CD14-positive monocyte (primary cell): Measurements from ENCODE around the gene CSNK2A3. TPM values are rescaled to one million over a fixed set of nuclear protein-coding genes. Genes with fewer than 3 reads are reported as not detected.

Source experiments
- DNase-seq, 3 donors: peaks; one replicate each; pipeline ENCODE4 v3.0.0-alpha.2; 2011 to 2022
- H2AFZ ChIP-seq: 2 replicates; pipeline ENCODE4 v1.6.0; 2012; ENCODE audit warnings: mild to moderate bottlenecking, low read depth, low read length, inconsistent platforms; ENCODE audit not compliant: insufficient read depth, poor library complexity, severe bottlenecking
- H3K27ac ChIP-seq, 2 donors: 1 replicate in 1 of 2; 2 replicates in 1 of 2; pipeline ENCODE4 v1.5.1; 2012 to 2013; ENCODE audit warnings: low read length in 2 of 2, control low read depth in 1 of 2, inconsistent platforms in 1 of 2, low read depth in 1 of 2, mild to moderate bottlenecking in 1 of 2
- H3K27me3 ChIP-seq, 2 donors: one replicate each; pipeline versions ENCODE4 v1.6.0 to v1.6.1; 2011 to 2013; ENCODE audit warnings: low read length in 2 of 2; ENCODE audit not compliant: control insufficient read depth in 2 of 2, insufficient read depth in 2 of 2
- H3K36me3 ChIP-seq, 2 donors: replicated peaks in 1 of 2; 1 replicate in 1 of 2; 2 replicates in 1 of 2; pipeline versions ENCODE4 v1.5.1 to v1.6.1; 2012 to 2013; ENCODE audit warnings: low read length in 2 of 2, control low read depth in 1 of 2, inconsistent platforms in 1 of 2, mild to moderate bottlenecking in 1 of 2; ENCODE audit not compliant: insufficient read depth in 2 of 2, control insufficient read depth in 1 of 2
- H3K4me1 ChIP-seq, 2 donors: 1 replicate in 1 of 2; 2 replicates in 1 of 2; pipeline versions ENCODE4 v1.5.1 to v1.6.1; 2012 to 2013; ENCODE audit warnings: low read length in 2 of 2, control low read depth in 1 of 2, inconsistent platforms in 1 of 2, mild to moderate bottlenecking in 1 of 2, moderate library complexity in 1 of 2; ENCODE audit not compliant: insufficient read depth in 2 of 2, control insufficient read depth in 1 of 2
- H3K4me2 ChIP-seq: replicated peaks from 2 replicates; pipeline ENCODE3; 2012; ENCODE audit warnings: low read length, moderate library complexity, mild to moderate bottlenecking; ENCODE audit not compliant: poor library complexity, severe bottlenecking; ENCODE audit errors: extremely low read depth
- H3K4me3 ChIP-seq, 3 experiments: fragments of 200-600 bp in 1 of 3; sonication (generic) in 1 of 3; replicated peaks in 1 of 3; 1 replicate in 2 of 3; 2 replicates in 1 of 3; pipeline ENCODE4 v1.5.1; 2011 to 2013; ENCODE audit warnings: low read length in 3 of 3, mild to moderate bottlenecking in 3 of 3, control low read depth in 2 of 3, low read depth in 2 of 3, inconsistent platforms in 1 of 3, moderate library complexity in 1 of 3
- H3K79me2 ChIP-seq: 2 replicates; pipeline ENCODE4 v1.6.0; 2012; ENCODE audit warnings: mild to moderate bottlenecking, control low read depth, inconsistent platforms, low read length, moderate library complexity; ENCODE audit not compliant: insufficient read depth
- H3K9ac ChIP-seq: 2 replicates; pipeline ENCODE4 v1.6.0; 2017; ENCODE audit warnings: low read length, mild to moderate bottlenecking; ENCODE audit not compliant: insufficient read depth, poor library complexity, severe bottlenecking
- H3K9me3 ChIP-seq, 2 donors: replicated peaks in 1 of 2; 1 replicate in 1 of 2; 2 replicates in 1 of 2; pipeline versions ENCODE4 v1.5.1 to v1.6.1; 2012 to 2013; ENCODE audit warnings: low read length in 2 of 2, control low read depth in 1 of 2; ENCODE audit not compliant: control insufficient read depth in 1 of 2, insufficient read depth in 1 of 2
- H4K20me1 ChIP-seq: 2 replicates; pipeline ENCODE4 v1.6.0; 2012; ENCODE audit warnings: mild to moderate bottlenecking, low read length, control low read depth, moderate library complexity; ENCODE audit not compliant: insufficient read depth
- H3K27ac Mint-ChIP-seq, 7 donors: one replicate each; pipeline ENCODE4 v1.8.0; 2020; ENCODE audit warnings: mild to moderate bottlenecking in 7 of 7, mixed read lengths in 7 of 7, moderate library complexity in 6 of 7, inconsistent platforms in 2 of 7
- H3K27me3 Mint-ChIP-seq, 3 donors: one replicate each; pipeline ENCODE4 v1.8.0; 2021 to 2022; ENCODE audit warnings: low read depth in 3 of 3, mild to moderate bottlenecking in 3 of 3, mixed read lengths in 3 of 3, moderate library complexity in 3 of 3, inconsistent platforms in 1 of 3
- H3K36me3 Mint-ChIP-seq, 2 donors: one replicate each; pipeline ENCODE4 v1.8.0; 2020; ENCODE audit warnings: mixed read lengths in 2 of 2, inconsistent platforms in 1 of 2, mild to moderate bottlenecking in 1 of 2
- H3K4me1 Mint-ChIP-seq: one replicate; pipeline ENCODE4 v1.8.0; 2020; ENCODE audit warnings: mild to moderate bottlenecking, mixed read lengths
- H3K4me3 Mint-ChIP-seq, 2 donors: one replicate each; pipeline ENCODE4 v1.8.0; 2020; ENCODE audit warnings: mild to moderate bottlenecking in 2 of 2, mixed read lengths in 2 of 2, moderate library complexity in 1 of 2
- H3K9me3 Mint-ChIP-seq, 7 donors: one replicate each; pipeline ENCODE4 v1.8.0; 2020 to 2022; ENCODE audit warnings: mixed read lengths in 7 of 7, mild to moderate bottlenecking in 6 of 7, moderate library complexity in 6 of 7, inconsistent platforms in 2 of 7
- CTCF ChIP-seq: fragments of 200-600 bp; IDR thresholded peaks from one replicate; pipeline ENCODE4 v1.8.0; 2022; ENCODE audit warnings: antibody characterized with exemption, mild to moderate bottlenecking
- WGBS: methylation state at CpG from one replicate; pipeline ENCODE4 v1.1.5; 2013; ENCODE audit warnings: missing lambda C conversion rate; ENCODE audit not compliant: insufficient coverage; 5-methylcytosine and 5-hydroxymethylcytosine counted together
- intact Hi-C, 2 donors: fragments of 100-400 bp; cut with micrococcal nuclease; formaldehyde crosslinking; loops; one replicate each; pipeline versions ENCODE4 v1.15.0 to v1.15.1; 2023
- polyA plus RNA-seq, 3 donors: library from polyadenylated mRNA; depleted of rRNA in 1 of 3; unstranded in 2 of 3; stranded (reverse) in 1 of 3; fragments of 300-500 nt in 2 of 3; fragments of >200 nt in 1 of 3; fragmentation: Illumina TruSeq in 2 of 3; gene quantifications; 1 replicate in 2 of 3; 2 replicates in 1 of 3; pipeline ENCODE4 v1.2.3, GENCODE V29; 2012 to 2021

Gene CSNK2A3
- polyA plus RNA-seq, 3 donors, result 0.28 to 0.86 (median 0.75) TPM

- no peaks in the 10 kb centered on the region for H3K4me1 ChIP-seq
- Mint-ChIP-seq H3K27me3 (peaks cover 15 to 45% (median 37%) of the 10 kb centered on the region in 3 donors), H3K27ac (no peak overlapping the region), H3K36me3 (no peaks in the 10 kb centered on the region), H3K4me3 (peak overlapping the region in 1 of 2 donors; percentile 44), H3K4me1 (no peaks in the 10 kb centered on the region), H3K9me3 (no peaks in the 10 kb centered on the region)
- no peak for DNase-seq
- H3K36me3 ChIP-seq, result no peaks in the 10 kb centered on the region
- no peak overlapping the region for H3K4me2 ChIP-seq
- no peaks in the 10 kb centered on the region for H3K79me2 ChIP-seq
- no peak overlapping the region for H3K9ac ChIP-seq
- TF ChIP-seq CTCF, result no peak
- H3K27me3 ChIP-seq, result peaks cover 7 to 29% of the 10 kb centered on the region in 2 donors
- H3K27ac ChIP-seq, result no peak overlapping the region
- no peak overlapping the region for H3K4me3 ChIP-seq
- no peaks in the 10 kb centered on the region for H3K9me3 ChIP-seq
- no peaks in the 10 kb centered on the region for H4K20me1 ChIP-seq
- intact Hi-C loops, result no loop called here
- WGBS, result 74% methylated on average over 8 of the region's 9 CpGs
- H2AFZ ChIP-seq, result no peak overlapping the region
Observed at GRCh38 chr11:11400635-11401232, 47.7 kb upstream of the CSNK2A3 start.

GRCh38 chr11:11400121-11400520, 47.1 kb upstream of the CSNK2A3 start:
- Histone ChIP-seq H3K9ac (no peak overlapping the region), H3K4me3 (no peak overlapping the region), H3K9me3 (no peaks in the 10 kb centered on the region), H3K27me3 (peaks cover 5 to 23% of the 10 kb centered on the region in 2 donors), H4K20me1 (no peaks in the 10 kb centered on the region), H3K36me3 (no peaks in the 10 kb centered on the region), H3K27ac (no peak overlapping the region), H2AFZ (no peak overlapping the region), H3K4me2 (no peak overlapping the region), H3K4me1 (no peaks in the 10 kb centered on the region), H3K79me2 (no peaks in the 10 kb centered on the region)
- H3K36me3 Mint-ChIP-seq, result no peaks in the 10 kb centered on the region
- H3K27ac Mint-ChIP-seq, result no peak overlapping the region
- intact Hi-C loops, result no loop called here
- no peak for DNase-seq
- 100% methylated on average over 2 of the region's 3 CpGs for WGBS
- no peaks in the 10 kb centered on the region for H3K9me3 Mint-ChIP-seq
- H3K27me3 Mint-ChIP-seq, result peaks cover 17 to 41% (median 37%) of the 10 kb centered on the region in 3 donors
- TF ChIP-seq CTCF, result no peak
- no peaks in the 10 kb centered on the region for H3K4me1 Mint-ChIP-seq
- no peak overlapping the region for H3K4me3 Mint-ChIP-seq
